IMR-90 (cell line): Measurements from ENCODE around the gene FNDC7. TPM values are rescaled to one million over a fixed set of nuclear protein-coding genes. Genes with fewer than 3 reads are reported as not detected.

ENCODE experiments used
- ATAC-seq: fragments of 200-7000 bp; cut with Tn5 transposase; 2 replicates; pipeline ENCODE4 v1.9.1; 2020; ENCODE audit warnings: low read depth, mild to moderate bottlenecking, moderate library complexity
- BruUV-seq: library from RNA; stranded (reverse); fragments of 400-500 nt; replicated peaks from 2 replicates; lab custom pipeline; 2021; lab: Mats Ljungman, UMichigan
- CTCF ChIA-PET: fragments of 300-600 bp; formaldehyde crosslinking; extraction: SDS; loops from one replicate; lab custom pipeline; 2021; ENCODE audit warnings: antibody characterized with exemption; lab: Yijun Ruan, JAX
- POLR2A ChIA-PET: fragments of 300-600 bp; sonication (Branson Sonifier 250); formaldehyde crosslinking; loops from one replicate; lab custom pipeline; 2022; ENCODE audit warnings: antibody characterized with exemption; ENCODE audit not compliant: unreplicated experiment; lab: Charles Lee
- DNase-seq: peaks from one replicate; pipeline ENCODE4 v3.0.0; 2013
- H2AFZ ChIP-seq: replicated peaks from 2 replicates; pipeline ENCODE3; 2013; ENCODE audit warnings: low read length, mild to moderate bottlenecking; ENCODE audit not compliant: poor library complexity
- H2AK5ac ChIP-seq: 2 replicates; pipeline ENCODE4 v1.6.1; 2013; ENCODE audit warnings: low read depth, low read length, inconsistent platforms
- H2AK9ac ChIP-seq: replicated peaks from 2 replicates; pipeline ENCODE3; 2013; ENCODE audit warnings: mild to moderate bottlenecking, low read depth, low read length, moderate library complexity; ENCODE audit not compliant: poor library complexity
- H2BK120ac ChIP-seq: 2 replicates; pipeline ENCODE4 v1.6.1; 2013; ENCODE audit warnings: low read depth, low read length, inconsistent platforms
- H2BK15ac ChIP-seq: 3 replicates; pipeline ENCODE4 v1.6.1; 2013; ENCODE audit warnings: low read depth, low read length, inconsistent platforms
- H2BK20ac ChIP-seq: 2 replicates; pipeline ENCODE4 v1.6.1; 2013; ENCODE audit warnings: low read depth, mild to moderate bottlenecking, inconsistent platforms, low read length, moderate library complexity
- H2BK5ac ChIP-seq: 2 replicates; pipeline ENCODE4 v1.6.1; 2013; ENCODE audit warnings: mild to moderate bottlenecking, low read depth, low read length, inconsistent platforms; ENCODE audit not compliant: poor library complexity, severe bottlenecking
- H3K14ac ChIP-seq: replicated peaks from 2 replicates; pipeline ENCODE4 v1.6.1; 2013; ENCODE audit warnings: low read depth, low read length, inconsistent platforms
- H3K18ac ChIP-seq: 2 replicates; pipeline ENCODE4 v1.6.1; 2013; ENCODE audit warnings: low read depth, low read length, control low read depth
- H3K23ac ChIP-seq: 2 replicates; pipeline ENCODE4 v1.6.1; 2013; ENCODE audit warnings: low read depth, low read length, inconsistent platforms
- H3K27ac ChIP-seq: 2 replicates; pipeline ENCODE4 v1.5.1; 2013; ENCODE audit warnings: mild to moderate bottlenecking, control low read depth, low read length; ENCODE audit not compliant: insufficient read depth
- H3K27me3 ChIP-seq: 2 replicates; pipeline ENCODE4 v1.6.1; 2013; ENCODE audit warnings: low read length; ENCODE audit not compliant: control insufficient read depth, insufficient read depth
- H3K36me3 ChIP-seq: 2 replicates; pipeline ENCODE4 v1.6.1; 2013; ENCODE audit warnings: low read length, mixed read lengths; ENCODE audit not compliant: control insufficient read depth, insufficient read depth
- H3K4ac ChIP-seq: 2 replicates; pipeline ENCODE4 v1.6.1; 2013; ENCODE audit warnings: low read depth, low read length, inconsistent platforms
- H3K4me1 ChIP-seq: 2 replicates; pipeline ENCODE4 v1.6.1; 2013; ENCODE audit warnings: low read length, mixed read lengths; ENCODE audit not compliant: control insufficient read depth, insufficient read depth
- H3K4me2 ChIP-seq: 2 replicates; pipeline ENCODE4 v1.6.1; 2013; ENCODE audit warnings: low read depth, mild to moderate bottlenecking, control low read depth, low read length, moderate library complexity
- H3K4me3 ChIP-seq: 2 replicates; pipeline ENCODE4 v1.5.1; 2013; ENCODE audit warnings: low read depth, mild to moderate bottlenecking, control low read depth, low read length, moderate library complexity; ENCODE audit not compliant: insufficient read depth
- H3K56ac ChIP-seq: 2 replicates; pipeline ENCODE4 v1.6.1; 2013; ENCODE audit warnings: low read length, inconsistent platforms; ENCODE audit not compliant: insufficient read depth; ENCODE audit errors: extremely low read depth
- H3K79me1 ChIP-seq, 2 experiments: 2 replicates each; pipeline ENCODE4 v1.6.1; 2013; ENCODE audit warnings: low read length in 2 of 2, inconsistent platforms in 1 of 2, low read depth in 1 of 2
- H3K9ac ChIP-seq: 2 replicates; pipeline ENCODE4 v1.6.1; 2013; ENCODE audit warnings: low read depth, low read length, control low read depth
- H3K9me1 ChIP-seq: 2 replicates; pipeline ENCODE4 v1.6.1; 2013; ENCODE audit warnings: low read length, inconsistent platforms; ENCODE audit not compliant: insufficient read depth
- H3K9me3 ChIP-seq: 2 replicates; pipeline ENCODE4 v1.6.1; 2013; ENCODE audit warnings: low read length; ENCODE audit not compliant: control insufficient read depth, insufficient read depth
- H4K20me1 ChIP-seq: 2 replicates; pipeline ENCODE4 v1.6.1; 2013; ENCODE audit warnings: low read length, inconsistent platforms; ENCODE audit not compliant: insufficient read depth
- H4K5ac ChIP-seq: 2 replicates; pipeline ENCODE4 v1.6.1; 2013; ENCODE audit warnings: mild to moderate bottlenecking, low read depth, low read length, control low read depth
- H4K8ac ChIP-seq, 2 experiments: 2 replicates each; pipeline ENCODE4 v1.6.1; 2013; ENCODE audit warnings: low read depth in 2 of 2, low read length in 2 of 2, control low read depth in 1 of 2, inconsistent platforms in 1 of 2
- H4K91ac ChIP-seq: 2 replicates; pipeline ENCODE4 v1.6.1; 2013; ENCODE audit warnings: low read depth, low read length, inconsistent platforms; ENCODE audit not compliant: insufficient read depth
- MAZ ChIP-seq: IDR thresholded peaks from 2 replicates; pipeline ENCODE4 v1.6.1; 2012; ENCODE audit warnings: low read depth, mild to moderate bottlenecking, low read length, improper control_type of control experiment, moderate library complexity, borderline replicate concordance
- WGBS, 2 experiments: methylation state at CpG; one replicate each; pipeline versions ENCODE4 v1.1.5 to v1.1.7; 2013; ENCODE audit warnings: missing lambda C conversion rate in 2 of 2; ENCODE audit not compliant: insufficient read length in 1 of 2; ENCODE audit errors: extremely low coverage in 2 of 2; 5-methylcytosine and 5-hydroxymethylcytosine counted together
- dilution Hi-C: fragments of 300-500 bp; cut with HindIII; formaldehyde crosslinking; loops from one replicate; pipeline ENCODE4 v1.14.3; 2018; ENCODE audit warnings: low sequenced_read_pairs; ENCODE audit not compliant: unreplicated experiment
- in situ Hi-C: fragments of 300-500 bp; cut with MboI; formaldehyde crosslinking; loops from 3 replicates; pipeline ENCODE4 v1.14.3; 2019; ENCODE audit warnings: low sequenced_read_pairs, inconsistent platforms, mixed read lengths
- intact Hi-C: fragments of 100-400 bp; cut with micrococcal nuclease; formaldehyde crosslinking; loops from 2 replicates; pipeline ENCODE4 v1.10.0; 2022
- polyA plus RNA-seq, 3 experiments: library from polyadenylated mRNA; depleted of rRNA; stranded (reverse); fragments of >200 nt; gene quantifications; 2 replicates each; pipeline ENCODE4 v1.2.3, GENCODE V29; 2012; ENCODE audit warnings: low replicate concordance in 1 of 3
- total RNA-seq: library from RNA; depleted of rRNA; stranded (reverse); fragments of >200 nt; gene quantifications from 2 replicates; pipeline ENCODE4 v1.2.3, GENCODE V29; 2012

Gene FNDC7
- total and polyA plus RNA-seq, 2 of the 4 experiments (the other 2 are of a cell fraction): not detected

GRCh38 chr1:108671143-108671542 is 41.6 kb upstream of the FNDC7 start:
- Histone ChIP-seq H3K14ac (no peak overlapping the region), H4K91ac (no peak overlapping the region), H2BK5ac (no peak overlapping the region), H4K5ac (no peak overlapping the region), H3K27me3 (peaks cover 2% of the 10 kb centered on the region; the same call in 1 of the 2 replicates), H4K20me1 (no peaks in the 10 kb centered on the region), H3K4me2 (no peak overlapping the region), H2BK15ac (no peak overlapping the region), H3K4me3 (no peak overlapping the region), H3K9ac (no peak overlapping the region), H2BK120ac (no peak overlapping the region), H2AFZ (no peak overlapping the region), H3K56ac (no peak overlapping the region), H4K8ac (no peak overlapping the region), H3K9me3 (no peaks in the 10 kb centered on the region), H3K4ac (no peak overlapping the region), H3K27ac (no peak overlapping the region), H3K9me1 (no peaks in the 10 kb centered on the region), H2AK5ac (no peak overlapping the region), H2AK9ac (no peak overlapping the region), H3K23ac (no peak overlapping the region), H3K79me1 (no peaks in the 10 kb centered on the region), H3K18ac (no peak overlapping the region), H2BK20ac (no peak overlapping the region), H3K4me1 (no peaks in the 10 kb centered on the region), H3K36me3 (no peaks in the 10 kb centered on the region)
- ChIA-PET POLR2A (no interaction called here), CTCF (no interaction called here)
- TF ChIP-seq MAZ: no peak
- in situ Hi-C loops (no loop called here), dilution Hi-C loops (no loop called here), intact Hi-C loops (no loop called here)
- no TSS peak for BruUV-seq
- no peak for DNase-seq
- ATAC-seq: no peak
- WGBS, 2 experiments: no CpG with 5 or more reads among the region's 2 CpGs
